Measurements from ENCODE around the gene KIFBP.

GRCh38 chr10:69056536-69057260, 68.1 kb downstream of the KIFBP start:
- TF ChIP-seq CTCF (IDR thresholded peaks at IDR 0.05; ENCODE audit: poor library complexity): no peak
- no peak for TF ChIP-seq EZH2 (IDR thresholded peaks at IDR 0.05; ENCODE audit: borderline replicate concordance)
- TF ChIP-seq EZH2phosphoT487 (IDR thresholded peaks at IDR 0.05; ENCODE audit: low read depth, severe bottlenecking, unreplicated experiment): no peak
